Liver (tissue), 9 donors: ENCODE data around the gene CIZ1. TPM values are rescaled to one million over a fixed set of nuclear protein-coding genes. Genes with fewer than 3 reads are reported as not detected.

Experiments
- DNase-seq: peaks from one replicate; pipeline ENCODE4 v3.0.0-alpha.2; 2017; ENCODE audit warnings: low spot score
- H3K27ac ChIP-seq, 2 donors: one replicate each; pipeline ENCODE4 v1.7.0; 2013; ENCODE audit warnings: inconsistent platforms in 2 of 2, low read length in 2 of 2, control low read depth in 1 of 2, low read depth in 1 of 2, mild to moderate bottlenecking in 1 of 2
- H3K27me3 ChIP-seq, 4 donors: one replicate each; pipeline versions ENCODE4 v1.6.1 to v1.7.0; 2013; ENCODE audit warnings: low read length in 3 of 4, inconsistent platforms in 1 of 4, mild to moderate bottlenecking in 1 of 4, moderate library complexity in 1 of 4; ENCODE audit not compliant: control insufficient read depth in 4 of 4, insufficient read depth in 4 of 4
- H3K36me3 ChIP-seq, 4 donors: one replicate each; pipeline versions ENCODE4 v1.6.1 to v1.7.0; 2013; ENCODE audit warnings: low read length in 3 of 4, mild to moderate bottlenecking in 3 of 4, low read depth in 1 of 4, moderate library complexity in 1 of 4; ENCODE audit not compliant: control insufficient read depth in 4 of 4, insufficient read depth in 3 of 4
- H3K4me1 ChIP-seq, 4 donors: one replicate each; pipeline versions ENCODE4 v1.6.1 to v1.7.0; 2013; ENCODE audit warnings: low read length in 3 of 4, mild to moderate bottlenecking in 3 of 4, moderate library complexity in 1 of 4; ENCODE audit not compliant: control insufficient read depth in 4 of 4, insufficient read depth in 4 of 4
- H3K4me3 ChIP-seq, 3 donors: one replicate each; pipeline versions ENCODE4 v1.6.1 to v1.7.0; 2013; ENCODE audit warnings: low read length in 3 of 3, control low read depth in 1 of 3, low read depth in 1 of 3, mild to moderate bottlenecking in 1 of 3
- H3K9ac ChIP-seq, 2 donors: one replicate each; pipeline ENCODE4 v1.7.0; 2013; ENCODE audit warnings: low read length in 2 of 2, mild to moderate bottlenecking in 2 of 2, moderate library complexity in 2 of 2, control low read depth in 1 of 2, low read depth in 1 of 2
- H3K9me3 ChIP-seq, 4 donors: one replicate each; pipeline versions ENCODE4 v1.6.1 to v1.7.0; 2013; ENCODE audit warnings: low read length in 3 of 4; ENCODE audit not compliant: control insufficient read depth in 4 of 4
- EGR1 ChIP-seq, 2 donors: IDR thresholded peaks; 2 replicates each; pipeline ENCODE4 v1.6.1; 2016 to 2018; ENCODE audit warnings: antibody characterized with exemption in 2 of 2, low read depth in 2 of 2
- FOXA2 ChIP-seq: IDR thresholded peaks from 2 replicates; pipeline ENCODE4 v1.6.1; 2016; ENCODE audit warnings: antibody characterized with exemption
- GABPA ChIP-seq, 2 donors: IDR thresholded peaks in 1 of 2; conservative IDR thresholded peaks in 1 of 2; 2 replicates each; pipeline ENCODE4 v1.6.1; 2016; ENCODE audit warnings: antibody characterized with exemption in 2 of 2, mild to moderate bottlenecking in 1 of 2, moderate library complexity in 1 of 2
- HNF4A ChIP-seq, 2 donors: conservative IDR thresholded peaks; 2 replicates each; pipeline ENCODE4 v1.6.1; 2016; ENCODE audit warnings: antibody characterized with exemption in 2 of 2, mild to moderate bottlenecking in 2 of 2
- HNF4G ChIP-seq: IDR thresholded peaks from 2 replicates; pipeline ENCODE4 v1.6.1; 2016; ENCODE audit warnings: antibody characterized with exemption
- JUND ChIP-seq, 2 donors: IDR thresholded peaks; 2 replicates each; pipeline ENCODE4 v1.6.1; 2016; ENCODE audit warnings: antibody characterized with exemption in 2 of 2
- NR2F2 ChIP-seq: IDR thresholded peaks from 2 replicates; pipeline ENCODE4 v1.6.1; 2016; ENCODE audit warnings: antibody characterized with exemption
- RAD21 ChIP-seq, 2 donors: IDR thresholded peaks; 2 replicates each; pipeline ENCODE4 v1.6.1; 2016; ENCODE audit warnings: antibody characterized with exemption in 2 of 2, mild to moderate bottlenecking in 2 of 2
- RXRA ChIP-seq, 2 donors: IDR thresholded peaks; 2 replicates each; pipeline ENCODE4 v1.6.1; 2017 to 2018; ENCODE audit warnings: antibody characterized with exemption in 2 of 2, mild to moderate bottlenecking in 1 of 2
- SP1 ChIP-seq: IDR thresholded peaks from 2 replicates; pipeline ENCODE4 v1.6.1; 2018; ENCODE audit warnings: antibody characterized with exemption, mild to moderate bottlenecking
- TAF1 ChIP-seq: conservative IDR thresholded peaks from 2 replicates; pipeline ENCODE4 v1.6.1; 2016; ENCODE audit warnings: antibody characterized with exemption, mild to moderate bottlenecking
- YY1 ChIP-seq: IDR thresholded peaks from 2 replicates; pipeline ENCODE4 v1.6.1; 2016; ENCODE audit warnings: antibody characterized with exemption, mild to moderate bottlenecking
- WGBS: extraction: QIAGEN DNeasy Blood & Tissue Kit; methylation state at CpG from one replicate; pipeline ENCODE4 v1.1.7; 2013; 5-methylcytosine and 5-hydroxymethylcytosine counted together
- polyA plus RNA-seq, 2 donors: library from polyadenylated mRNA; stranded (reverse) in 1 of 2; unstranded in 1 of 2; fragments of 200-250 nt in 1 of 2; fragments of >200 nt in 1 of 2; fragmentation: Nextera tagmentation in 1 of 2; extraction: Ambion mirVana in 1 of 2; gene quantifications; one replicate each; pipeline versions ENCODE4 v1.2.1 to v1.2.3, GENCODE V29; 2013 to 2015
- total RNA-seq, 2 donors: library from RNA; depleted of rRNA; stranded (reverse); fragments of >200 nt; gene quantifications; one replicate each; pipeline ENCODE4 v1.2.3, GENCODE V29; 2014
- TF ChIP-seq, protein P1 (sequence below): IDR thresholded peaks from 2 replicates; pipeline ENCODE4 v1.6.1; 2016; ENCODE audit warnings: antibody characterized with exemption
- TF ChIP-seq, protein P2 (sequence below): fragments of 150-350 bp; IDR thresholded peaks from 2 replicates; pipeline ENCODE4 v1.5.1; 2017; ENCODE audit warnings: improper control_type of control experiment, low read depth, low read length; ENCODE audit not compliant: missing input control
- TF ChIP-seq, protein P3 (sequence below): IDR thresholded peaks from 2 replicates; pipeline ENCODE4 v1.6.1; 2016; ENCODE audit warnings: antibody characterized with exemption
- TF ChIP-seq, protein P4 (sequence below): IDR thresholded peaks from 2 replicates; pipeline ENCODE4 v1.6.1; 2016; ENCODE audit warnings: antibody characterized with exemption, mild to moderate bottlenecking
- donor health status: healthy.
- donor health status: healthy.
- donor health status: healthy.
- donor health status: healthy.
- donor health status: healthy.

The CIZ1 gene
- total and polyA plus RNA-seq, 4 donors, result 12.5 to 15.5 (median 13.7) TPM

DNA sequence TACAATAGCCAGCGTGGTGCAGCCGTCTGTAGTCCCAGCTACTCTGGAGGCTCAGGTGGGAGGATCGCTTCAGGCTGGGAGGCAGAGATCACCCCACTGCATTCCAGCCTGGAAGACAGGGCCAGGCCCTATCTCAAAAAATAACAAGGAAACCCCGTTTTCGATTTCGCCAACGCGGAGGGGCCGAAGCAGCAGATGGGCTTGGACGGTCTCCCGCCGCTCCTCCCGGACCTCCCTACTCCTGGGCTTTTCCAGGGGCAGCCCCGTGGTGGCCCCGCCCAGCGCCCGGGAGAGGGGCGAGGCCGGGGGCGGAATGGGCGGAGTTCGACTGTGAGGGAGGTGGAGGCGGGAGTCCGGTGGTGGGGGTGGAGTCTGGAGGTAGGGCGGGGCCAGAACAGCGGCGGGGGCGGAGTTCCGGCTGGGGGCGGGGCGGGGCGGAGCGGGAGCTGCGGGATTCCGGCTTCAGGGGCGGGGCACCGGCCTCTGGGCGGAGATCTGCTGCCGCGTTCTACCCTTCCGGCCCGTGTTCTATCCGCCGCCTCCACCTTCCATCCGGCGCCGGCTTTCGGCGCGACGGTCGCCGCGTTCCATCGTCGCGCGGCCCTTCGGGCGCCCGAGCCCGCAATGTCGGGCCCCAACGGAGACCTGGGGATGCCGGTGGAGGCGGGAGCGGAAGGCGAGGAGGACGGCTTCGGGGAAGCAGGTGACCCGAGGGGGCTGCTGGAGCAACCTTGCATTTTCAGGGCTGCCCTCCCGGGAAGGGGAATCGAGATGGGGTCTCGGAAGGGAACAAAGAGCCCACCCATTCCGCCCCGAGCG is 31.4 kb downstream of the CIZ1 start, which contains the start of gene BBLN:
Gene BBLN (plus strand): TSS at position 482 of the 819 bp plus-strand sequence. CDS start 143 bp downstream, at position 625.
- Histone ChIP-seq H3K27ac (peak within 1 kb of the TSS; percentile 44 to 70), H3K27me3 (no peaks in the 10 kb centered on the region), H3K9me3 (no peaks in the 10 kb centered on the region), H3K4me1 (peaks cover 3 to 16% (median 7%) of the 10 kb centered on the region in 4 donors), H3K4me3 (peak within 1 kb of the TSS; percentile 58 to 81 (median 61)), H3K9ac (peak within 1 kb of the TSS in 1 of 2 donors; percentile 55), H3K36me3 (peaks cover 0 to 14% (median 3%) of the 10 kb centered on the region in 4 donors)
- peak; percentile 99 for DNase-seq
- WGBS, result under 1% methylated on average over 77 of the region's 77 CpGs
- TF ChIP-seq NR2F2 (no peak), GABPA (IDR thresholded peaks at IDR 0.05 in 1 of 2, conservative IDR thresholded peaks at IDR 0.05 in 1 of 2) (peak in 1 of 2 donors; percentile 68), HNF4G (no peak), SP1 (peak; percentile 70), TAF1 (no peak), EGR1 (IDR thresholded peaks at IDR 0.05; ENCODE audit: low read depth in 2 of 2) (peak; percentile 56 to 78)

DNA sequence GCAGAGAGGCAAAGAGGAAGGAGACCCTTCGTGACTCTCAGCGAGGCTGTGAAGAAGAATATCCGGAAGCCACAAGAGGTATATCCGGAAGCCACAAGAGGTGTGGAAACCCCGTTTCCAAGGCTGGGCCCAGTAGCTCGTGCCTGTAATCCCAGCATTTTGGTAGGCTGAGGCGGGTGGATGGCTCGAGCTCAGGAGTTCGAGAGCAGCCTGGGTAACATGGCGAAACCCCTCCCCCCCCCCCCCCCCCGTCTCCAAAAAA is 31.9 kb downstream of the CIZ1 start:
- peaks cover 0 to 12% (median 2%) of the 10 kb centered on the region in 4 donors for H3K36me3 ChIP-seq
- WGBS, result 48% methylated on average over 11 of the region's 11 CpGs
- H3K4me3 ChIP-seq, result peak overlapping the region; percentile 43 to 72 (median 58)
- TF ChIP-seq HNF4A (conservative IDR thresholded peaks at IDR 0.05) (no peak), EGR1 (IDR thresholded peaks at IDR 0.05; ENCODE audit: low read depth in 2 of 2) (no peak), NR2F2 (no peak), RAD21 (IDR thresholded peaks at IDR 0.05) (no peak), GABPA (IDR thresholded peaks at IDR 0.05 in 1 of 2, conservative IDR thresholded peaks at IDR 0.05 in 1 of 2) (no peak), YY1 (no peak), HNF4G (no peak), FOXA2 (no peak), SP1 (no peak), JUND (IDR thresholded peaks at IDR 0.05) (no peak)
- TF ChIP-seq, protein P1, sequence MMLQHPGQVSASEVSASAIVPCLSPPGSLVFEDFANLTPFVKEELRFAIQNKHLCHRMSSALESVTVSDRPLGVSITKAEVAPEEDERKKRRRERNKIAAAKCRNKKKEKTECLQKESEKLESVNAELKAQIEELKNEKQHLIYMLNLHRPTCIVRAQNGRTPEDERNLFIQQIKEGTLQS, result no peak
- TF ChIP-seq, protein P2, sequence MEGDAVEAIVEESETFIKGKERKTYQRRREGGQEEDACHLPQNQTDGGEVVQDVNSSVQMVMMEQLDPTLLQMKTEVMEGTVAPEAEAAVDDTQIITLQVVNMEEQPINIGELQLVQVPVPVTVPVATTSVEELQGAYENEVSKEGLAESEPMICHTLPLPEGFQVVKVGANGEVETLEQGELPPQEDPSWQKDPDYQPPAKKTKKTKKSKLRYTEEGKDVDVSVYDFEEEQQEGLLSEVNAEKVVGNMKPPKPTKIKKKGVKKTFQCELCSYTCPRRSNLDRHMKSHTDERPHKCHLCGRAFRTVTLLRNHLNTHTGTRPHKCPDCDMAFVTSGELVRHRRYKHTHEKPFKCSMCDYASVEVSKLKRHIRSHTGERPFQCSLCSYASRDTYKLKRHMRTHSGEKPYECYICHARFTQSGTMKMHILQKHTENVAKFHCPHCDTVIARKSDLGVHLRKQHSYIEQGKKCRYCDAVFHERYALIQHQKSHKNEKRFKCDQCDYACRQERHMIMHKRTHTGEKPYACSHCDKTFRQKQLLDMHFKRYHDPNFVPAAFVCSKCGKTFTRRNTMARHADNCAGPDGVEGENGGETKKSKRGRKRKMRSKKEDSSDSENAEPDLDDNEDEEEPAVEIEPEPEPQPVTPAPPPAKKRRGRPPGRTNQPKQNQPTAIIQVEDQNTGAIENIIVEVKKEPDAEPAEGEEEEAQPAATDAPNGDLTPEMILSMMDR, result no peak
- peak overlapping the region; percentile 35 to 70 for H3K27ac ChIP-seq
- H3K9me3 ChIP-seq, result no peaks in the 10 kb centered on the region
- peaks cover 3 to 16% (median 7%) of the 10 kb centered on the region in 4 donors for H3K4me1 ChIP-seq
- no peaks in the 10 kb centered on the region for H3K27me3 ChIP-seq
- H3K9ac ChIP-seq, result no peak overlapping the region
- no peak for DNase-seq

DNA sequence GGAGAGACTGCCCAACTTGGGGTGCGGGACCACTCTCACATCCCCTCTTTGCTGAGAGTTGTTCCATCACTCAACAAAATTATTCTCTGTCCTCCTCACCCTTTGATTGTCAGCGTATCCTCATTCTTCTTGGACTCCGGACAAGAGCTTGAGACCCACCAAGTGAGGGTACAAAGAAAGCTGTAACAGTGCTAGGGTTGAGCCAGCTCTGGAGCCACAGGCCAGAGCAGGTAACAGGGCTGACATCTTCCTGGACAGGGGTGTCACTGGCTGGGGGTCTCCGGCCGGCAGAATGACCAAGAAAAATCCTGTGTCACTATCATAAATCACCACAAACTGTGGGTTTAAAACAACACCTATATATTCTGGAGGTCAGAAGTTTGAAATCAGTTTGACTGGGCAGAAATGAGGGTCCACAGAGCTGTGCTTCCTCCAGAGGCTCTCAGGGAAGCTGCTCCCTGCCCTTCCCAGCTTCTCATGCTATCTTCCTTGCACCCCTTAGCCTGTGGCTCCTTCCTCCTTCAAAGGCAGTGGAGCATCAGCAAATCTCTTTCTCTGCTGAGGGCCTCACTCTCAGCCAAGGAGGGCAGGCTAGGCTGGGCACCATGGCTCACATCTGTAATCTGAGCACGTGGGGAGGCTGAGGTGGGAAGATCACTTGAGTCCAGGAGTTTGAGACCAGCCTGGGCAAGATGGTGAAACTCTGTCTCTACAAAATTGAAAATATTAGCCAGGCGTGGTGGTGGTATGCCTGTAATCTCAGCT is 35.5 kb downstream of the CIZ1 start:
- 90% methylated on average over 7 of the region's 7 CpGs for WGBS
- H3K9ac ChIP-seq, result no peak overlapping the region
- H3K4me3 ChIP-seq, result no peak overlapping the region
- no peaks in the 10 kb centered on the region for H3K36me3 ChIP-seq
- peaks cover 3 to 14% (median 6%) of the 10 kb centered on the region in 4 donors for H3K4me1 ChIP-seq
- no peak for DNase-seq
- no peaks in the 10 kb centered on the region for H3K9me3 ChIP-seq
- no peaks in the 10 kb centered on the region for H3K27me3 ChIP-seq
- no peak overlapping the region for H3K27ac ChIP-seq
- TF ChIP-seq TAF1 (no peak), RAD21 (IDR thresholded peaks at IDR 0.05) (no peak), SP1 (no peak), RXRA (IDR thresholded peaks at IDR 0.05) (no peak), YY1 (no peak)
- TF ChIP-seq, protein P3, sequence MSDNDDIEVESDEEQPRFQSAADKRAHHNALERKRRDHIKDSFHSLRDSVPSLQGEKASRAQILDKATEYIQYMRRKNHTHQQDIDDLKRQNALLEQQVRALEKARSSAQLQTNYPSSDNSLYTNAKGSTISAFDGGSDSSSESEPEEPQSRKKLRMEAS, result no peak
- TF ChIP-seq, protein P1, result no peak
- TF ChIP-seq, protein P4, sequence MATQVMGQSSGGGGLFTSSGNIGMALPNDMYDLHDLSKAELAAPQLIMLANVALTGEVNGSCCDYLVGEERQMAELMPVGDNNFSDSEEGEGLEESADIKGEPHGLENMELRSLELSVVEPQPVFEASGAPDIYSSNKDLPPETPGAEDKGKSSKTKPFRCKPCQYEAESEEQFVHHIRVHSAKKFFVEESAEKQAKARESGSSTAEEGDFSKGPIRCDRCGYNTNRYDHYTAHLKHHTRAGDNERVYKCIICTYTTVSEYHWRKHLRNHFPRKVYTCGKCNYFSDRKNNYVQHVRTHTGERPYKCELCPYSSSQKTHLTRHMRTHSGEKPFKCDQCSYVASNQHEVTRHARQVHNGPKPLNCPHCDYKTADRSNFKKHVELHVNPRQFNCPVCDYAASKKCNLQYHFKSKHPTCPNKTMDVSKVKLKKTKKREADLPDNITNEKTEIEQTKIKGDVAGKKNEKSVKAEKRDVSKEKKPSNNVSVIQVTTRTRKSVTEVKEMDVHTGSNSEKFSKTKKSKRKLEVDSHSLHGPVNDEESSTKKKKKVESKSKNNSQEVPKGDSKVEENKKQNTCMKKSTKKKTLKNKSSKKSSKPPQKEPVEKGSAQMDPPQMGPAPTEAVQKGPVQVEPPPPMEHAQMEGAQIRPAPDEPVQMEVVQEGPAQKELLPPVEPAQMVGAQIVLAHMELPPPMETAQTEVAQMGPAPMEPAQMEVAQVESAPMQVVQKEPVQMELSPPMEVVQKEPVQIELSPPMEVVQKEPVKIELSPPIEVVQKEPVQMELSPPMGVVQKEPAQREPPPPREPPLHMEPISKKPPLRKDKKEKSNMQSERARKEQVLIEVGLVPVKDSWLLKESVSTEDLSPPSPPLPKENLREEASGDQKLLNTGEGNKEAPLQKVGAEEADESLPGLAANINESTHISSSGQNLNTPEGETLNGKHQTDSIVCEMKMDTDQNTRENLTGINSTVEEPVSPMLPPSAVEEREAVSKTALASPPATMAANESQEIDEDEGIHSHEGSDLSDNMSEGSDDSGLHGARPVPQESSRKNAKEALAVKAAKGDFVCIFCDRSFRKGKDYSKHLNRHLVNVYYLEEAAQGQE, result no peak
- TF ChIP-seq, protein P2, result no peak
